ENCODE data around the gene DCDC1. TPM values are rescaled to one million over a fixed set of nuclear protein-coding genes. Genes with fewer than 3 reads are reported as not detected.

DCDC1 gene
- total RNA-seq, 1 experiment from 2014 or later = not detected

- intact Hi-C loops (cut with micrococcal nuclease; ENCODE audit: unreplicated experiment) = no loop called here
- no peak overlapping the region for H3K27ac ChIP-seq (ENCODE audit: low read length)
- no peak for ATAC-seq
- no peaks in the 10 kb centered on the region for H3K4me1 ChIP-seq (ENCODE audit: control insufficient read depth, insufficient read depth, low read length)
- no peaks in the 10 kb centered on the region for H3K36me3 ChIP-seq (ENCODE audit: control insufficient read depth, insufficient read depth, low read length)
- no peaks in the 10 kb centered on the region for H3K9me3 ChIP-seq (ENCODE audit: control insufficient read depth, insufficient read depth, low read depth, low read length)
- H3K4me3 ChIP-seq (ENCODE audit: low read depth in 2 of 2, low read length in 2 of 2) = no peak overlapping the region
- ChIA-PET CTCF (no interaction called here), POLR2A (no interaction called here)
- BruUV-seq (replicated peaks) = no TSS peak
- no peak for TF ChIP-seq POLR2AphosphoS5 (IDR thresholded peaks at IDR 0.05; ENCODE audit: low read depth, low read length)
- TF ChIP-seq, protein P1, sequence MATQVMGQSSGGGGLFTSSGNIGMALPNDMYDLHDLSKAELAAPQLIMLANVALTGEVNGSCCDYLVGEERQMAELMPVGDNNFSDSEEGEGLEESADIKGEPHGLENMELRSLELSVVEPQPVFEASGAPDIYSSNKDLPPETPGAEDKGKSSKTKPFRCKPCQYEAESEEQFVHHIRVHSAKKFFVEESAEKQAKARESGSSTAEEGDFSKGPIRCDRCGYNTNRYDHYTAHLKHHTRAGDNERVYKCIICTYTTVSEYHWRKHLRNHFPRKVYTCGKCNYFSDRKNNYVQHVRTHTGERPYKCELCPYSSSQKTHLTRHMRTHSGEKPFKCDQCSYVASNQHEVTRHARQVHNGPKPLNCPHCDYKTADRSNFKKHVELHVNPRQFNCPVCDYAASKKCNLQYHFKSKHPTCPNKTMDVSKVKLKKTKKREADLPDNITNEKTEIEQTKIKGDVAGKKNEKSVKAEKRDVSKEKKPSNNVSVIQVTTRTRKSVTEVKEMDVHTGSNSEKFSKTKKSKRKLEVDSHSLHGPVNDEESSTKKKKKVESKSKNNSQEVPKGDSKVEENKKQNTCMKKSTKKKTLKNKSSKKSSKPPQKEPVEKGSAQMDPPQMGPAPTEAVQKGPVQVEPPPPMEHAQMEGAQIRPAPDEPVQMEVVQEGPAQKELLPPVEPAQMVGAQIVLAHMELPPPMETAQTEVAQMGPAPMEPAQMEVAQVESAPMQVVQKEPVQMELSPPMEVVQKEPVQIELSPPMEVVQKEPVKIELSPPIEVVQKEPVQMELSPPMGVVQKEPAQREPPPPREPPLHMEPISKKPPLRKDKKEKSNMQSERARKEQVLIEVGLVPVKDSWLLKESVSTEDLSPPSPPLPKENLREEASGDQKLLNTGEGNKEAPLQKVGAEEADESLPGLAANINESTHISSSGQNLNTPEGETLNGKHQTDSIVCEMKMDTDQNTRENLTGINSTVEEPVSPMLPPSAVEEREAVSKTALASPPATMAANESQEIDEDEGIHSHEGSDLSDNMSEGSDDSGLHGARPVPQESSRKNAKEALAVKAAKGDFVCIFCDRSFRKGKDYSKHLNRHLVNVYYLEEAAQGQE (IDR thresholded peaks at IDR 0.05; ENCODE audit: insufficient read depth in 1 of 2, low read depth in 2 of 2, low read length in 1 of 2) = no peak
- in situ Hi-C loops (cut with HindIII; ENCODE audit: low pct_unique_long_range_greater_than_20kb, low sequenced_read_pairs) = no loop called here
- DNase-seq (ENCODE audit: low read depth, low spot score) = no peak
- no peaks in the 10 kb centered on the region for H3K27me3 ChIP-seq (ENCODE audit: control insufficient read depth, insufficient read depth, low read length)
Observed at GRCh38 chr11:30863209-30863608, 506.3 kb downstream of the DCDC1 start.

GRCh38 chr11:30861531-30861930 is 508.0 kb downstream of the DCDC1 start:
- DNase-seq (ENCODE audit: low read depth, low spot score) (no peak), ATAC-seq (no peak)
- TF ChIP-seq, protein P1 (IDR thresholded peaks at IDR 0.05; ENCODE audit: insufficient read depth in 1 of 2, low read depth in 2 of 2, low read length in 1 of 2) = no peak
- TF ChIP-seq POLR2AphosphoS5 (IDR thresholded peaks at IDR 0.05; ENCODE audit: low read depth, low read length) (no peak), SIN3A (IDR thresholded peaks at IDR 0.05; ENCODE audit: borderline replicate concordance, insufficient read depth, low read depth, low read length) (no peak), TCF7L2 (IDR thresholded peaks at IDR 0.05; ENCODE audit: low read depth, low read length) (no peak)
- TF ChIP-seq, protein P2, sequence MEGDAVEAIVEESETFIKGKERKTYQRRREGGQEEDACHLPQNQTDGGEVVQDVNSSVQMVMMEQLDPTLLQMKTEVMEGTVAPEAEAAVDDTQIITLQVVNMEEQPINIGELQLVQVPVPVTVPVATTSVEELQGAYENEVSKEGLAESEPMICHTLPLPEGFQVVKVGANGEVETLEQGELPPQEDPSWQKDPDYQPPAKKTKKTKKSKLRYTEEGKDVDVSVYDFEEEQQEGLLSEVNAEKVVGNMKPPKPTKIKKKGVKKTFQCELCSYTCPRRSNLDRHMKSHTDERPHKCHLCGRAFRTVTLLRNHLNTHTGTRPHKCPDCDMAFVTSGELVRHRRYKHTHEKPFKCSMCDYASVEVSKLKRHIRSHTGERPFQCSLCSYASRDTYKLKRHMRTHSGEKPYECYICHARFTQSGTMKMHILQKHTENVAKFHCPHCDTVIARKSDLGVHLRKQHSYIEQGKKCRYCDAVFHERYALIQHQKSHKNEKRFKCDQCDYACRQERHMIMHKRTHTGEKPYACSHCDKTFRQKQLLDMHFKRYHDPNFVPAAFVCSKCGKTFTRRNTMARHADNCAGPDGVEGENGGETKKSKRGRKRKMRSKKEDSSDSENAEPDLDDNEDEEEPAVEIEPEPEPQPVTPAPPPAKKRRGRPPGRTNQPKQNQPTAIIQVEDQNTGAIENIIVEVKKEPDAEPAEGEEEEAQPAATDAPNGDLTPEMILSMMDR (IDR thresholded peaks at IDR 0.05) = no peak
- H3K4me3 ChIP-seq (ENCODE audit: low read depth in 2 of 2, low read length in 2 of 2) = no peak overlapping the region
- ChIA-PET CTCF (no interaction called here), POLR2A (no interaction called here)
- intact Hi-C loops (cut with micrococcal nuclease; ENCODE audit: unreplicated experiment) (no loop called here), in situ Hi-C loops (cut with HindIII; ENCODE audit: low pct_unique_long_range_greater_than_20kb, low sequenced_read_pairs) (no loop called here)
- no peaks in the 10 kb centered on the region for H3K27me3 ChIP-seq (ENCODE audit: control insufficient read depth, insufficient read depth, low read length)
- H3K9me3 ChIP-seq (ENCODE audit: control insufficient read depth, insufficient read depth, low read depth, low read length) = no peaks in the 10 kb centered on the region
- no peaks in the 10 kb centered on the region for H3K4me1 ChIP-seq (ENCODE audit: control insufficient read depth, insufficient read depth, low read length)
- BruUV-seq (replicated peaks) = no TSS peak
- H3K36me3 ChIP-seq (ENCODE audit: control insufficient read depth, insufficient read depth, low read length) = no peaks in the 10 kb centered on the region
- no peak overlapping the region for H3K27ac ChIP-seq (ENCODE audit: low read length)

All from Panc1 (cell line).